ENCODE measurements around the gene MED28.

DNA sequence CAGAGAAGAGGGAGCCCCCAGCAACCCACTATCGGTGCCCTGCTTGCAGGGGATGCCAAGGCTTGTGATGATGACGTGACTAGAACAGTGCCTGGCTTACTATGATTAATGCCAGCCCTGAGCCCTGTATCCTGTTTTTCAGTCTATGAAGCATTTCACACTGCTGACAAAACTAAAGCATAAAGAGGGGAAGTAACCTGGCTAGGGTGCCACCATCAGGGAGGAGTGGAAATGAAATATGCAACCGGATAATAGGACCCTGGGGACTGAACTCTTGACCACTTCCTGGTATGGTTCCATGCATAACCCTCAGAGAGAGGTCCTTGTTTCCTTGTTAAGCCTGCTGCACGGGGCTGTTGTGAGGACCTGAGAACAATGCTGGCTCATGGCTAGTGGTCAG, 50.3 kb downstream of the MED28 start:
- TF ChIP-seq CTCF (conservative IDR thresholded peaks at IDR 0.05) (no peak), EZH2 (IDR thresholded peaks at IDR 0.05; ENCODE audit: low read depth) (no peak)

All from PC-9 (cell line).